Activated B cell treated with CpG ODN at 0.5 μM for 24 hours (primary cell): ENCODE measurements around the gene NPLOC4. TPM values are rescaled to one million over a fixed set of nuclear protein-coding genes. Genes with fewer than 3 reads are reported as not detected.

Experiments
- ATAC-seq: fragments of 200-7000 bp; cut with Tn5 transposase; one replicate; pipeline ENCODE4 v1.10.0; 2021; ENCODE audit warnings: low read depth, mild to moderate bottlenecking, moderate library complexity
- CTCF ChIA-PET: fragments of 350-600 bp; sonication (Branson Sonifier 250); formaldehyde crosslinking; loops from one replicate; lab custom pipeline; 2021; ENCODE audit warnings: antibody characterized with exemption; lab: Charles Lee
- POLR2A ChIA-PET: fragments of 350-600 bp; sonication (Branson Sonifier 250); formaldehyde crosslinking; loops from one replicate; lab custom pipeline; 2021; ENCODE audit warnings: antibody characterized with exemption; lab: Charles Lee
- DNase-seq: peaks from one replicate; pipeline ENCODE4 v3.0.0; 2022
- H3K27ac Mint-ChIP-seq: one replicate; pipeline ENCODE4 v1.8.0; 2020; ENCODE audit warnings: mixed read lengths
- H3K27me3 Mint-ChIP-seq: one replicate; pipeline ENCODE4 v1.8.0; 2021; ENCODE audit warnings: mixed read lengths
- H3K36me3 Mint-ChIP-seq: one replicate; pipeline ENCODE4 v1.8.0; 2021; ENCODE audit warnings: low read depth, mixed read lengths
- H3K4me1 Mint-ChIP-seq: one replicate; pipeline ENCODE4 v1.8.0; 2021; ENCODE audit warnings: mixed read lengths
- H3K4me3 Mint-ChIP-seq: one replicate; pipeline ENCODE4 v1.8.0; 2020; ENCODE audit warnings: mild to moderate bottlenecking, mixed read lengths
- H3K9me3 Mint-ChIP-seq: one replicate; pipeline ENCODE4 v1.8.0; 2020; ENCODE audit warnings: mixed read lengths
- CTCF ChIP-seq: fragments of 200-600 bp; IDR thresholded peaks from one replicate; pipeline ENCODE4 v1.8.0; 2022; ENCODE audit warnings: antibody characterized with exemption, mild to moderate bottlenecking
- intact Hi-C: fragments of 100-400 bp; cut with micrococcal nuclease; formaldehyde crosslinking; loops from one replicate; pipeline ENCODE4 v1.15.1; 2024
- total RNA-seq: library from RNA; stranded (reverse); gene quantifications from 2 replicates; pipeline ENCODE4 v1.2.3, GENCODE V29; 2022

The NPLOC4 gene
- total RNA-seq, 1 donor from 2014 or later: 132 TPM

DNA sequence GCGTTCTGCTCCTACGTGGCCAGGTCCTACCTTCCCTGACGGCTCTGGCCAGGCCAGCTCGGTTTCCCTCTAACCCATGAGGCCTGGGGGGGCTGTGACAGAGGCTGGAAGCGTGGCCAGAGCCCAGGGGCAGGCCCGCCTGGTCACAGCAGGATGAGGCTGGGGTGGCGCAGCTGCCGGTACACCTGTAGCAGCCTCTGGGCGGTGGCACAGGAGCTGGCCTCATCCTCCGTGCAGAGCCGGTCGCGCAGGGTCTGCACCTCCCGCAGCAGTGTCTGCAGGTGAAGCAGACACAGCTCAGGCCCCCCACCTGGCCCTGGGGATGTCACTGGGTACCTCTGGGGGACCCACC is 96.3 kb downstream of the NPLOC4 start:
- POLR2A ChIA-PET: no interaction called here
- Mint-ChIP-seq H3K9me3 (no peaks in the 10 kb centered on the region), H3K27ac (no peak overlapping the region), H3K4me1 (peaks cover 11% of the 10 kb centered on the region), H3K36me3 (peaks cover 47% of the 10 kb centered on the region), H3K4me3 (no peak overlapping the region), H3K27me3 (peaks cover 4% of the 10 kb centered on the region)
- intact Hi-C loops: no loop called here
- ATAC-seq (no peak), DNase-seq (no peak)
- CTCF ChIA-PET: no interaction called here
- TF ChIP-seq CTCF: no peak

- no peak for TF ChIP-seq CTCF
- peaks cover 11% of the 10 kb centered on the region for H3K4me1 Mint-ChIP-seq
- no peaks in the 10 kb centered on the region for H3K9me3 Mint-ChIP-seq
- intact Hi-C loops: no loop called here
- CTCF ChIA-PET: no interaction called here
- POLR2A ChIA-PET: no interaction called here
- no peak for DNase-seq
- no peak overlapping the region for H3K4me3 Mint-ChIP-seq
- H3K36me3 Mint-ChIP-seq: peaks cover 44% of the 10 kb centered on the region
- peaks cover 4% of the 10 kb centered on the region for H3K27me3 Mint-ChIP-seq
- H3K27ac Mint-ChIP-seq: no peak overlapping the region
- no peak for ATAC-seq
Measured at GRCh38 chr17:81539961-81540675, 96.8 kb downstream of the NPLOC4 start.

- CTCF ChIA-PET: no interaction called here
Measured at GRCh38 chr17:81539571-81539900, 97.4 kb downstream of the NPLOC4 start.

GRCh38 chr17:81538651-81539570 is 98.0 kb downstream of the NPLOC4 start:
- intact Hi-C loops: no loop called here
- peaks cover 17% of the 10 kb centered on the region for H3K4me1 Mint-ChIP-seq
- ATAC-seq: no peak
- H3K36me3 Mint-ChIP-seq: peaks cover 37% of the 10 kb centered on the region
- no peaks in the 10 kb centered on the region for H3K9me3 Mint-ChIP-seq
- CTCF ChIA-PET: interaction anchor here (1.2 to 1.6 kb wide), 3 partner anchors 20 to 286 kb away, joined by 3 to 8 read pairs (median 5); no protein-coding TSS in a partner anchor
- TF ChIP-seq CTCF: no peak
- no peak overlapping the region for H3K27ac Mint-ChIP-seq
- POLR2A ChIA-PET: interaction anchor here (1.0 to 4.0 kb wide), 3 partner anchors 8 to 31 kb away, joined by 3 to 35 read pairs (median 4); partner anchors contain the start of gene ACTG1
- DNase-seq: no peak
- H3K4me3 Mint-ChIP-seq: no peak overlapping the region
- H3K27me3 Mint-ChIP-seq: peaks cover 4% of the 10 kb centered on the region

More at GRCh38 chr17:81539571-81539900, 97.4 kb downstream of the NPLOC4 start:
- ATAC-seq: no peak
- H3K27ac Mint-ChIP-seq: no peak overlapping the region
- no peak for DNase-seq
- POLR2A ChIA-PET: no interaction called here
- no peak for TF ChIP-seq CTCF
- no peaks in the 10 kb centered on the region for H3K9me3 Mint-ChIP-seq
- peaks cover 4% of the 10 kb centered on the region for H3K27me3 Mint-ChIP-seq
- intact Hi-C loops: no loop called here
- H3K36me3 Mint-ChIP-seq: peaks cover 43% of the 10 kb centered on the region
- peaks cover 12% of the 10 kb centered on the region for H3K4me1 Mint-ChIP-seq
- H3K4me3 Mint-ChIP-seq: no peak overlapping the region
